Muscle layer of colon (tissue), 2 donors: Measurements from ENCODE around the gene CTXN1.
"Not testable (repeated sequence)": the region's sequence is repeated elsewhere in the genome, so short reads cannot be mapped to it uniquely, and the experiment has no call there.

Source experiments
- H3K27ac ChIP-seq: one replicate; pipeline ENCODE4 v1.7.0; 2013; ENCODE audit warnings: low read depth, mild to moderate bottlenecking, low read length, moderate library complexity
- H3K27me3 ChIP-seq, 2 donors: one replicate each; pipeline ENCODE4 v1.7.0; 2013; ENCODE audit warnings: low read length in 2 of 2, mild to moderate bottlenecking in 2 of 2; ENCODE audit not compliant: insufficient read depth in 2 of 2, control insufficient read depth in 1 of 2
- H3K36me3 ChIP-seq: one replicate; pipeline ENCODE4 v1.7.0; 2013; ENCODE audit warnings: mild to moderate bottlenecking, low read length; ENCODE audit not compliant: insufficient read depth
- H3K4me1 ChIP-seq: one replicate; pipeline ENCODE4 v1.7.0; 2013; ENCODE audit warnings: mild to moderate bottlenecking, low read length; ENCODE audit not compliant: insufficient read depth
- H3K4me3 ChIP-seq, 2 donors: one replicate each; pipeline ENCODE4 v1.7.0; 2013; ENCODE audit warnings: low read length in 2 of 2, low read depth in 1 of 2, mild to moderate bottlenecking in 1 of 2, moderate library complexity in 1 of 2
- H3K9ac ChIP-seq: one replicate; pipeline ENCODE4 v1.7.0; 2013; ENCODE audit warnings: low read length
- H3K9me3 ChIP-seq: one replicate; pipeline ENCODE4 v1.7.0; 2013; ENCODE audit warnings: mild to moderate bottlenecking, low read length
- donor health status: abdominal sarcoma.
- donor health status: Adenocarcinoma of cecum.

Gene CTXN1

DNA sequence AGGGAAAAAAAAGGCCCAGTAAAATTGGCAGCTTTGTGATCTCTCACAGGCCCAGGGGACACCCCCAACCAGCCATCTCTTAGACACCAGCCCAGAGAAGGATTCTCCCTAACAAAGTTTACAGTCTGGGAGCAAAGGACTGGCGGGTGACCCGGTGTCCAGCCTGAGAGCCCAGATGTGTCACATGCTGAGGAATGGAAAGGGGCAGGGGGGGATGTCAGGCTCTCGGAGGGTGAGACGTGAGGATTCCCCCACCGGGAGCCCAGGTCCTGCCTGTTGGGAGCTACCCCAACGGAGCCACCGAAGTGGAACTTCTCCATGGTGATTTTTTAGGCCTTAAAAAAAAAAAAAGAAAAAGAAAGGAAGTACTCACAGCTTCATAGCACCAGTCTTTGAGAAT lies 4.8 kb upstream of the CTXN1 start:
- H3K27ac ChIP-seq = peak overlapping the region; percentile 87
- no peak overlapping the region for H3K4me3 ChIP-seq
- H3K36me3 ChIP-seq = peaks cover 55% of the 10 kb centered on the region
- H3K27me3 ChIP-seq = no peaks in the 10 kb centered on the region
- no peaks in the 10 kb centered on the region for H3K9me3 ChIP-seq
- H3K9ac ChIP-seq = peak overlapping the region; percentile 11
- H3K4me1 ChIP-seq = peaks cover 59% of the 10 kb centered on the region

DNA sequence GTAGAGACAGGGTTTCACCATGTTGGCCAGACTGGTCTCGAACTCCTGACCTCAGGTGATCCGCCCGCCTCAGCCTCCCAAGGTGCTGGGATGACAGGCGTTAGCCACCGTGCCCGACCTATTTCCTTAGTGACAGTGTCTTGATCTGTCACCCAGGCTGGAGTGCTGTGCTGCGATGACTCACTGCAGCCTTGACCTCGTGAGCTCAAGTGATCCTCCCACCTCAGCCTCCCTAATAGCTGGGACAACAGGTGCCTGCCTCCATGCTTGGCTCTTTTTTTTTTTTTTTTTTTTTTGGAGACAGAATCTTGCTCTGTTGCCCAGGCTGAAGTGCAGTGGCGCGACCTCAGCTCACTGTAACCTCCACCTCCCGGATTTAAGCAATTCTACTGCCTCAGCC lies 4.1 kb upstream of the CTXN1 start:
- peak overlapping the region; percentile 11 for H3K9ac ChIP-seq
- H3K9me3 ChIP-seq, H3K4me3 ChIP-seq, H3K27me3 ChIP-seq: not testable (repeated sequence)
- H3K27ac ChIP-seq = peak overlapping the region; percentile 87
- peaks cover 59% of the 10 kb centered on the region for H3K4me1 ChIP-seq
- peaks cover 48% of the 10 kb centered on the region for H3K36me3 ChIP-seq

DNA sequence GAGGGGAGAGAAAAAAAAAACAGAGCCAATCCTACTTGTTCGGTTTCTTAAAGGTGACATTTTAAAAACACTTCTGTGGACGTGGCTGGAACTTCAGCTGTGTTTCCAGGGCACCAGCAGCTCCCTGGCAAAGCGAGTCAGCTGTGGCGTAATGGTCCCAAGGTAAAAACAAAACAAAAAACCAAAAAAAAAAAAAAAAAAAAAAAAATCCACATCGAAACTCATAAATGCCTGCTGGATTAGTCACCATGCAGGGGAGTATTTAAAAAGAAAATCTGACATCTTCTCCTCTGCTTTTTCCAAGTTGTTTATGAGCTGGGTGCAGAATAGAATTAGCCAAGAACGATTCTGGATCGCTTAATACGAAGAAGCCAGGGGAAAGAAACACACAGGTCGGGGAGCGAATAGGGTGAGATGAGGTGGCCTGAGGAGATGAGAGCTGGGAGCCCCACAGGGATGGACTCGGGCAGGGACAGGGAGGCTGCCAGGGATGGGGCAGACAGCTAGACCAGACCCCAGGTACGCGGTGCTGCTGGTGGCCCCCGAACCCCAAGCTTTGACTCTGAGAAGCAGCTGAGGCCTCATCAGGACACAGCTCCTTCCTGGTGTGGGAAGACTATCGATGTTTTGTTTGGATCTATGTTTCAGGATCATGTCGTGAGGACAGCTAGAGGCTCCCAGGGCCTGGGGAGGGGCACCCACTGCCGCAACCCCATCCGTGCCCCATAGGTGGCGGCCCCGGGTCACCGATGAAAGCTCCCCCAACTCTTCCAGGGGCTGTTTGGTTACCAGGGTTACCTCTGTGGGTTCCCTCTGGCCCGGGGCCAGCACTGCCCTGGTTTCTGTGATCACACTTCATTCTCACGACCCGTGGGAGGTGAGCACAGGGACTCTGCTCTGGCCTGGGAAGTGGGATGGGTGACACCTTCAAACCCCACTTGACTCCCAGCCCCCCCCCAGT lies 3.1 kb upstream of the CTXN1 start:
- H3K27ac ChIP-seq = peak overlapping the region; percentile 84
- H3K27me3 ChIP-seq = no peaks in the 10 kb centered on the region
- peak overlapping the region in 1 of 2 donors; percentile 42 for H3K4me3 ChIP-seq
- H3K36me3 ChIP-seq = peaks cover 40% of the 10 kb centered on the region
- no peaks in the 10 kb centered on the region for H3K9me3 ChIP-seq
- H3K4me1 ChIP-seq = peaks cover 59% of the 10 kb centered on the region
- peak overlapping the region; percentile 82 for H3K9ac ChIP-seq

GRCh38 chr19:7928334-7928706 lies 2.4 kb upstream of the CTXN1 start:
- peaks cover 33% of the 10 kb centered on the region for H3K36me3 ChIP-seq
- peak overlapping the region; percentile 84 for H3K27ac ChIP-seq
- no peaks in the 10 kb centered on the region for H3K27me3 ChIP-seq
- peak overlapping the region; percentile 82 for H3K9ac ChIP-seq
- H3K4me1 ChIP-seq = peaks cover 62% of the 10 kb centered on the region
- H3K9me3 ChIP-seq = no peaks in the 10 kb centered on the region
- peak overlapping the region in 1 of 2 donors; percentile 42 for H3K4me3 ChIP-seq

GRCh38 chr19:7927605-7928333 lies 1.8 kb upstream of the CTXN1 start:
- Histone ChIP-seq H3K4me3 (no peak overlapping the region), H3K9ac (no peak overlapping the region), H3K4me1 (peaks cover 68% of the 10 kb centered on the region), H3K27me3 (no peaks in the 10 kb centered on the region), H3K9me3 (no peaks in the 10 kb centered on the region), H3K36me3 (peaks cover 32% of the 10 kb centered on the region), H3K27ac (peak overlapping the region; percentile 84)

GRCh38 chr19:7926727-7927604 lies 1.0 kb upstream of the CTXN1 start:
- H3K4me1 ChIP-seq = peaks cover 72% of the 10 kb centered on the region
- H3K4me3 ChIP-seq = peak overlapping the region; percentile 50 to 51

GRCh38 chr19:7925171-7925851 lies 624 bp downstream of the CTXN1 start:
- Histone ChIP-seq H3K4me1 (peaks cover 68% of the 10 kb centered on the region), H3K27ac (peak overlapping the region; percentile 89), H3K9me3 (no peaks in the 10 kb centered on the region), H3K9ac (no peak overlapping the region), H3K36me3 (peaks cover 20% of the 10 kb centered on the region), H3K4me3 (peak overlapping the region in 1 of 2 donors; percentile 57), H3K27me3 (no peaks in the 10 kb centered on the region)

More at GRCh38 chr19:7926727-7927604, 1.0 kb upstream of the CTXN1 start:
- peaks cover 32% of the 10 kb centered on the region for H3K36me3 ChIP-seq
- peak overlapping the region; percentile 84 for H3K27ac ChIP-seq
- peak overlapping the region; percentile 68 for H3K9ac ChIP-seq
- H3K27me3 ChIP-seq = no peaks in the 10 kb centered on the region
- H3K9me3 ChIP-seq = no peaks in the 10 kb centered on the region

DNA sequence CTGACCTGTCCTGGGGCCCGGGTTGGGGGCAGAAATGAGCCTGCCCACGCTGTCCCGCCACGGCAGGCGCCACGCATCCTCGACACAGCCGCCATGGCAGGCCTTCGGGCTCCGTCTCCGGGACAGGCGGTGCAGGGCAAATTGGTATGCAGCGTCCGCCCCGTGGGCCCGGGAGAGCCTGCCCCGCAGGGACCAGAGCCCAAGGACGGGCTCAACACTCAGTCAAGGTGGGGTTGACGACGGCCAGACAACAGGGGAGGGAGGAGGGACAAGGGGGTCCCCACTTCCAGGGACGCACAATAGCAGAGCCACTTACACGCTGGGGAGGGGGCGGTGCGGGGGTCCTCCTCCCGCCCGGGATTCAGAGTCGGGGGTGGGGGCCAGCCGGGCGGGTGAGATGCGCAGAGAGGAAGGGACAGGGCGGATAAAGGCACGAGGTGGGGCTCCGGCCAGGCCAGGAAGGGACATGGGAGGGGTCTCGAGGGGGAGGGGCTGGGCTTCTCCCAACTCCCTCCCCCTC lies 1.2 kb downstream of the CTXN1 start:
- Histone ChIP-seq H3K4me1 (peaks cover 65% of the 10 kb centered on the region), H3K27me3 (peaks cover 0 to 1% of the 10 kb centered on the region in 2 donors), H3K9ac (no peak overlapping the region), H3K27ac (peak overlapping the region; percentile 89), H3K4me3 (peak overlapping the region; percentile 49 to 57), H3K9me3 (no peaks in the 10 kb centered on the region), H3K36me3 (peaks cover 16% of the 10 kb centered on the region)

DNA sequence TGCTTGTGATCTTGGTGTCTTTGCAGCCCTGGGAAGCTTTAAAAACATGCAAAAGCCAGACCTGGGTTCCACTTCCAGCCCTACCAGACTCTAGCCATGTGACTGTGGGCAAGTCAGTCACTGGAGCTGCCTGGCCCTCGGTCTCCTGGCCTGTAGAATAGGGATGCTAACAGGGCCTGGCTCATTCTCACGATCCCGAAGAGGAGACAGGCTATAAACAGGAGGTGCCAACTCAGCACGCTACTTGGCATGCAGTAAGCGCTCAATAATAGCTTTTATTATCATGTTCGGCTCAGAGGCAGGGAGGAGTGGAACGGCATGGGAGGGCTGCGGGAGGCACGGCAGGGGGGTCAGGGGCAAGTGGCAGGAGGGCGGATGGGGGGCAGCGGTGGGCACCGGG lies 1.7 kb downstream of the CTXN1 start:
- peaks cover 16% of the 10 kb centered on the region for H3K36me3 ChIP-seq
- peak overlapping the region in 1 of 2 donors; percentile 49 for H3K4me3 ChIP-seq
- H3K27ac ChIP-seq = peak overlapping the region; percentile 89
- peaks cover 0 to 6% of the 10 kb centered on the region in 2 donors for H3K27me3 ChIP-seq
- peaks cover 63% of the 10 kb centered on the region for H3K4me1 ChIP-seq
- no peaks in the 10 kb centered on the region for H3K9me3 ChIP-seq
- H3K9ac ChIP-seq = no peak overlapping the region
